Thyroid gland (tissue), 4 donors: ENCODE measurements around the gene SLC7A6OS. TPM values are rescaled to one million over a fixed set of nuclear protein-coding genes. Genes with fewer than 3 reads are reported as not detected.

Source experiments
- DNase-seq, 2 donors: peaks; one replicate each; pipeline ENCODE4 v3.0.0-alpha.2; 2019
- H3K27ac ChIP-seq, 3 donors: fragments of 200-600 bp; sonication (generic); 1 replicate in 2 of 3; 2 replicates in 1 of 3; pipeline ENCODE4 v1.5.1; 2016 to 2019; ENCODE audit warnings: mild to moderate bottlenecking in 1 of 3, moderate library complexity in 1 of 3
- H3K27me3 ChIP-seq: fragments of 200-600 bp; sonication (generic); one replicate; pipeline ENCODE4 v1.5.1; 2019
- H3K36me3 ChIP-seq, 2 donors: fragments of 200-600 bp; sonication (generic); one replicate each; pipeline ENCODE4 v1.5.1; 2016 to 2019
- H3K4me1 ChIP-seq, 2 donors: fragments of 200-600 bp; sonication (generic); one replicate each; pipeline ENCODE4 v1.5.1; 2017 to 2019
- H3K4me3 ChIP-seq, 3 donors: fragments of 200-600 bp; sonication (generic); replicated peaks in 1 of 3; 1 replicate in 2 of 3; 2 replicates in 1 of 3; pipeline ENCODE4 v1.5.1; 2016; ENCODE audit warnings: mild to moderate bottlenecking in 1 of 3
- H3K9me3 ChIP-seq: fragments of 200-600 bp; sonication (generic); one replicate; pipeline ENCODE4 v1.5.1; 2017
- CTCF ChIP-seq, 6 experiments: fragments of 200-600 bp in 3 of 6; fragments of 450-650 bp in 3 of 6; sonication (generic) in 3 of 6; IDR thresholded peaks; one replicate each; pipeline ENCODE4 v1.5.1; 2016 to 2019; ENCODE audit warnings: antibody characterized with exemption in 6 of 6, mild to moderate bottlenecking in 2 of 6, inconsistent platforms in 1 of 6, moderate library complexity in 1 of 6
- POLR2A ChIP-seq, 2 donors: fragments of 450-650 bp; IDR thresholded peaks; one replicate each; pipeline ENCODE4 v1.6.1; 2017; ENCODE audit warnings: antibody characterized with exemption in 2 of 2, mild to moderate bottlenecking in 2 of 2, moderate library complexity in 1 of 2
- WGBS, 2 donors: methylation state at CpG; one replicate each; pipeline ENCODE4 v1.1.5; 2017; 5-methylcytosine and 5-hydroxymethylcytosine counted together
- intact Hi-C: fragments of 100-400 bp; cut with DNase I; formaldehyde crosslinking; loops from one replicate; pipeline ENCODE4 v1.15.1; 2023
- total RNA-seq, 4 donors: library from RNA; depleted of rRNA; stranded (reverse); fragments of >200 nt; gene quantifications; one replicate each; pipeline ENCODE4 v1.2.3, GENCODE V29; 2016

The SLC7A6OS gene
- total RNA-seq, 4 donors from 2014 or later: 13.4 to 25.8 (median 18.7) TPM

- DNase-seq: no peak
- peaks cover 0 to 20% of the 10 kb centered on the region in 2 donors for H3K4me1 ChIP-seq
- peaks cover 53 to 65% of the 10 kb centered on the region in 2 donors for H3K36me3 ChIP-seq
- WGBS, 2 donors: 82 to 86% methylated on average over 7 of the region's 7 CpGs
- no peak overlapping the region for H3K4me3 ChIP-seq
- TF ChIP-seq CTCF (IDR thresholded peaks at IDR 0.05): no peak
- TF ChIP-seq POLR2A (IDR thresholded peaks at IDR 0.05): no peak
- no peak overlapping the region for H3K27ac ChIP-seq
- no peaks in the 10 kb centered on the region for H3K9me3 ChIP-seq
- intact Hi-C loops: no loop called here
- H3K27me3 ChIP-seq: no peaks in the 10 kb centered on the region
These were observed 9.8 kb downstream of the SLC7A6OS start for GRCh38 chr16:68300734-68301459.

DNA sequence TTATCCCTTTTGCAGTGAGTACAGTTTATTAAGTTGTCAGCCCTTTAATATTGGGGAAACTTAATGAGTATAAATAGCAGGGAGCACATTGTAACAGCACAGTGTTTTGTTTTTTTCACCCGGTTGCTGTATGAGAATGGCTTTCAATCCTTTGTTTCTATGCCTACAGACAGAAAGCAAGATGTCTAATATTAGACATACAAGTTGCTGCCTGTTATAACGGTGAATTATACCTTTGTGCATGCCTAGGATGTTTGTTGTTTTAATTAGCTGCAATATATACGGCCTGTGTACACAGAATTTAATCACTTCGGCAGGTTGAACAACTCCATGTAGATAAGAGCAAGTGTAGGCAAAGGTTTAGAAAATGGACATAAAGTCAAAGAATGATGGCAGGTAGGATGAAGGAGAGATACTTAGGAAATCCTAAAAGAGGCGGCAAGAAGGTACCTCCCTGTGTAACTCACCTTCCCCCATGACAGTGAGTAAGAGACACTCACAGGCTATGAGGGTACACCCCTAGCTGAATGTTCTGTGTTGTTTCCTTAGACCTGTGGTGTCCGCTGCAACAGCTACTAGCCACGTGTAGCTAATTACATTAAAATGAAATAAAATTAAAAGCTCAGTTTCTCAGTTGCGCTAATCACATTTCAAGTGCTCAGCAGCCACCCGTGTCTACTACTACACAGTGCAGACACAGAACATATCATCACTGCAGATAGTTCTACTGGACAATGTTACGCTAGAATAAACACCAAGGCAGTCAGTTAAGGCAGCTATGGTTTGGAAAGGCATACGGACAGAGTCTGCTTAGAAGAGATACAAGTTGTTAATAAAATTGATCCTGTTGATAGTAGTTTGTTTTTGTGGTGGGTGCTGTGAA lies 10.9 kb downstream of the SLC7A6OS start:
- Histone ChIP-seq H3K4me3 (no peak overlapping the region), H3K9me3 (no peaks in the 10 kb centered on the region), H3K4me1 (peaks cover 0 to 20% of the 10 kb centered on the region in 2 donors), H3K27ac (peak overlapping the region in 2 of 3 donors; percentile 18 to 60), H3K36me3 (peaks cover 62 to 69% of the 10 kb centered on the region in 2 donors), H3K27me3 (no peaks in the 10 kb centered on the region)
- no peak for TF ChIP-seq CTCF (IDR thresholded peaks at IDR 0.05)
- no peak for TF ChIP-seq POLR2A (IDR thresholded peaks at IDR 0.05)
- no peak for DNase-seq
- 84% methylated on average over 11 of the region's 11 CpGs for WGBS, 2 donors
- intact Hi-C loops: no loop called here

GRCh38 chr16:68298907-68299561 lies 11.7 kb downstream of the SLC7A6OS start:
- H3K36me3 ChIP-seq: peaks cover 65 to 73% of the 10 kb centered on the region in 2 donors

GRCh38 chr16:68298312-68298711 lies 12.4 kb downstream of the SLC7A6OS start:
- TF ChIP-seq POLR2A (IDR thresholded peaks at IDR 0.05): no peak
- no peak for TF ChIP-seq CTCF (IDR thresholded peaks at IDR 0.05)
- peaks cover 0 to 20% of the 10 kb centered on the region in 2 donors for H3K4me1 ChIP-seq
- H3K27ac ChIP-seq: peak overlapping the region in 2 of 3 donors; percentile 18 to 60
- no peak for DNase-seq
- no peaks in the 10 kb centered on the region for H3K27me3 ChIP-seq
- H3K9me3 ChIP-seq: no peaks in the 10 kb centered on the region
- H3K36me3 ChIP-seq: peaks cover 70 to 76% of the 10 kb centered on the region in 2 donors
- 90% methylated on average over 2 to 3 of the region's 3 CpGs for WGBS, 2 donors
- intact Hi-C loops: no loop called here
- no peak overlapping the region for H3K4me3 ChIP-seq

More at GRCh38 chr16:68298907-68299561, 11.7 kb downstream of the SLC7A6OS start:
- Histone ChIP-seq H3K27me3 (no peaks in the 10 kb centered on the region), H3K4me1 (peaks cover 0 to 20% of the 10 kb centered on the region in 2 donors), H3K9me3 (no peaks in the 10 kb centered on the region), H3K4me3 (no peak overlapping the region), H3K27ac (peak overlapping the region in 2 of 3 donors; percentile 18 to 60)
- TF ChIP-seq POLR2A (IDR thresholded peaks at IDR 0.05) (no peak), CTCF (IDR thresholded peaks at IDR 0.05) (no peak)
- 41 to 56% methylated on average over 5 of the region's 5 CpGs for WGBS, 2 donors
- intact Hi-C loops: no loop called here
- peak; percentile 64 to 80 for DNase-seq
